ENCODE data around the gene KITLG.
"Not testable (repeated sequence)": the region's sequence is repeated elsewhere in the genome, so short reads cannot be mapped to it uniquely, and the experiment has no call there.

The KITLG gene

DNA sequence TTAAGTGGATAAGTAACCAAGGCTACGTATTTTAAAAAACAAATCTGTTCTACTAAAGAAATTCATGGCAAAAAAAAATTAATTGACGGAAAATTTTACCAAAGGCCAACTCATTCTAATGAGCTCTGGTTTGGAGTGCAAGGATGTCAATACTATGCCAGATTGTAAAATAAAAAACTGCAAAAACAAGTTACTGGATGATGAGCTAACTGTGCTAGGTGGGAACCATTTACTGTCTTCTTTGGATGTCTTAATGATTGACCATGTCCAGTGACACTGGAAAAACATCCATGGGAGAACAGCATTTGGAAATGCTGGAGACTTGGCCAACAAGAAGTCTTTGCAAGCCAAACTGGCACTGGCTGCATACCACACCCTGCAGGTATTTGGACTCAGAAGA lies 41.6 kb downstream of the KITLG start:
- no peak for DNase-seq

GRCh38 chr12:88538250-88538649 lies 42.0 kb downstream of the KITLG start:
- no peak for DNase-seq

GRCh38 chr12:88530868-88531267 lies 49.4 kb downstream of the KITLG start:
- DNase-seq = no peak

DNA sequence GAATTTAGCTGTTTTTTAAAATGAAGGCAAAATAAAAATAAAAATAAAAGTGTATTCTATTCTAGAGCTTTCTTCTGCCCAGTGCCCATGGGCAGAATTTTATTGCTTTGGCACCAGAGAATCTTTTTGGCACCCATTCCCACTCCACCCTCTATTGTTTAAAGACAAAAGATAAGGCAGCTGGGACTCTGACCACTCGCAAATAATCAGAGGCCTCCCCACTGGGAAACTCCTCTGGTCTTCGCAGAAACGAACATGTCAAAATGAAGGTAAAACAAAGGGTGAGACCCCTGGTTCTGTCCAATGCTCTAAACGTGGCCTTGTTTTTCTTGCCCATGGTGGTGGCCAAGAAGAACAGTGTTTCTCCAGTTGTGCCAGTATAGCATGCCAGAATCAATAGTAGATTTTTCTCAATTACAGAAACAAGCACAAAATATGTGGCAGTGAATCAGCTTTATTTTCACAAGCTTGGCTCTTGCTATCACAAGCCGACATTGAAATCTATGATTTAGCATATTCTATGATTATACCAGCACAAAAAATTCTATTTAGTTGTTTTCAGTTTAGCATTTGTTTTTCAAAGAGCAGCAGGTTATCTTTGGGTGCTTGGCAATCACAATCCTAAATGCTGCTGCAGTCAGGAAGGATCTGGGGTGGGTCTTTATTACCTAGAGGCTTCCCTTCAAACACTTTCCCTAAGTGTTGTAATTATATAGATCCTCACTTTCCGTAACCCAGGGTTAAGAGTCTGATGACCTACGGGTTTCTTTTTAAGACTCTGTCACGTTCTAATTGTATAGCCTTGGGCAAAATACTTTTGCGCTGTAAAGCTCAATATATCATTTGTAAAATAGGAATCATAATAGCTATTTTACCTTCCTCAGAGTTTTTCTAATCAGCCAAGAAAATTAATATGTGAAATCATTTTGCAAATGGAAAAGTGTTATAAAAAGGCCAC lies 50.5 kb downstream of the KITLG start:
- DNase-seq = no peak

DNA sequence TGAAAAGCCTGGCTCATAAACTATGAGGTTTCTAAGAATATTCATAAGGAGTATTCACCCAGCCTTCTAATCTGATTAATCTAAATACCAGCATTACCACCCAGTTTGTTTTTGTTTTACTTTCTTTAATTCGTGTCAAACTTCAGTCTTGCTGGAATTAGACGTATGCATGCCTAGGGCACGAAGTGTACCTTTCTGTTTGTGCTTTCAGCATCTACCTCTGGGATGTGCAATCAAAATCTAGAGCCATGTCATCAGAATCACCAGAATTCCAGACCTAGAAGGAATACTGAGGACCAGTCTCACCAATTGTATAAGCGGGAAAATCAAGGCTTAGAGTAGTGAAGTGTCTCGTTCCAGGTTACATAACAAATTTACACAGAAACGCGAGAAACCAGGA lies 57.3 kb downstream of the KITLG start:
- no peak for DNase-seq

GRCh38 chr12:88520436-88520820 lies 59.8 kb downstream of the KITLG start:
- DNase-seq = no peak

DNA sequence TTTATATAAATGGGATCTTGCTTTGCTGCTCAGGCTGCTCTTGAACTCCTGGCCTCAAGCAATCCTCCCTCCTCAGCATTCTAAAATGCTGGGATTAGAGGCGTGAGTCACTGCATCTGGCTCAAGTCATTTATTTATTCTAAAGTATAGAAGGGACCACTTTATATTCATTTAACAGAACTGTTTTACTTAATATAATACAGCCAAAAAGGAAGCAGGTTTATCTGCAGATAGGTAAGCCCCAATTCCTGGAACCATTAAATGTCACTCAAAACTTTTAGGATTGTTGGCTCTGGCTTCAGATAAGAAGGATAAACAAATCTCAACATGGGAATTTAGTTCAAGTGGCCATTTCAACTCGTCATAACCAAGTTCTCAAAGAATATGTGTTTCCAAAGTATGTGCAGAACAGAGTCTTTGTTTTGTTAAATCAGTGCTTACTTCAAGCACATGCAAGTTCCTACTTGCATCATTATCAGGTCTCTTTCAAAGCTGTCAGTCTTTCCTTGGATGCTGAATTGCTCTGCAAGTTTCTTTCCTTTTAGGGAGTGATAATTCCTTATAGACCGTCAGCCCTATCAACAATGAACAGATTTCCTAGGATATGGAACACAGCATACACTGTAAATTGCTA lies 60.4 kb downstream of the KITLG start:
- DNase-seq = no peak

DNA sequence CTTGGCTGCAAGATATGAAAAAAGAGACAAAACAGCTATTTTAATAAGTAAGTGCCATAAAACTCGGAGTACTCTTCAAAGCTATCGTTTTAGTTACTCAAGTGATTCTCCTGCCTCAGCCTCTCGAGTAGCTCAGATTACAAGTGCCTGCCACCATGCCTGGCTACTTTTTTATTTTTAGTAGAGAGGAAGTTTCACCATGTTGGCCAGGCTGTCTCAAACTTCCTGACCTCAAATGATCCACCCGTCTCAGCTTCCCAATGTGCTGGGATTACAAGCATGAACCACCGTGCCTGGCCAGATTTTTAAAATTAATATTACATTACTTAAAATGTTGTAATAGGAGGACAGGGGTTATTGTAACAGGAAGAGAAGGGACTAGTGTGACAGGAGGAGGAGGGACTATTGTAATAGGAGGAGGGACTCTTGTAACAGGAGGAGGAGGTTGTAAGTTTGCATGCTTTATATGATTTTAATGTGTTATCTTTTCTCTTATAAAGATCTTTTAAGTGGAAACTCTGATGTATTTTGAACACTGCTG lies 61.3 kb downstream of the KITLG start:
- DNase-seq = no peak

- no peak for DNase-seq
Measured at GRCh38 chr12:88516811-88517210, 63.5 kb downstream of the KITLG start.

- no peak for DNase-seq
Measured at GRCh38 chr12:88510843-88511242, 69.4 kb downstream of the KITLG start.

DNA sequence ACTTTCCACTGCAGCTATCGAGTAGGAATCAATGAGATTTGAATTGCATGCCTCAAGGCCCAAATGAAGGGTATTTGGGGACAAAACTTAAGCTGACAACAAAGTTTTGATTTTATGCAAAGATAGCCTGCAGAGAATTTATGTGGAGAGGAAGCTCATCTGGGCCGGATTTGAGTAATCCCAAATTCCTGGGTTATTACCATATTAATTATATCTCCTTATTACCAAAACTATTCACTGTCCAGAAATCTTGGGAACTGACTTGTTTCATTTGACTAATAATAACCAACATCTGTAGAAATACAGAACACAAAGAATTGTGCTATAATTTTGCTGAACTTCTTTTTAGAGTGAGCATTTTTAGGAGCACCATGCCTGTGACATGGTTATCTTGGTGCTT lies 70.4 kb downstream of the KITLG start:
- DNase-seq = no peak

GRCh38 chr12:88509347-88509746 lies 70.9 kb downstream of the KITLG start:
- DNase-seq = no peak

- not testable (repeated sequence) for DNase-seq
Measured at GRCh38 chr12:88507851-88508250, 72.4 kb downstream of the KITLG start.

- DNase-seq = no peak
Measured at GRCh38 chr12:88507270-88507669, 73.0 kb downstream of the KITLG start.

- no peak for DNase-seq
Measured at GRCh38 chr12:88505696-88506095, 74.6 kb downstream of the KITLG start.

GRCh38 chr12:88503281-88503703 lies 77.0 kb downstream of the KITLG start:
- no peak for DNase-seq

DNA sequence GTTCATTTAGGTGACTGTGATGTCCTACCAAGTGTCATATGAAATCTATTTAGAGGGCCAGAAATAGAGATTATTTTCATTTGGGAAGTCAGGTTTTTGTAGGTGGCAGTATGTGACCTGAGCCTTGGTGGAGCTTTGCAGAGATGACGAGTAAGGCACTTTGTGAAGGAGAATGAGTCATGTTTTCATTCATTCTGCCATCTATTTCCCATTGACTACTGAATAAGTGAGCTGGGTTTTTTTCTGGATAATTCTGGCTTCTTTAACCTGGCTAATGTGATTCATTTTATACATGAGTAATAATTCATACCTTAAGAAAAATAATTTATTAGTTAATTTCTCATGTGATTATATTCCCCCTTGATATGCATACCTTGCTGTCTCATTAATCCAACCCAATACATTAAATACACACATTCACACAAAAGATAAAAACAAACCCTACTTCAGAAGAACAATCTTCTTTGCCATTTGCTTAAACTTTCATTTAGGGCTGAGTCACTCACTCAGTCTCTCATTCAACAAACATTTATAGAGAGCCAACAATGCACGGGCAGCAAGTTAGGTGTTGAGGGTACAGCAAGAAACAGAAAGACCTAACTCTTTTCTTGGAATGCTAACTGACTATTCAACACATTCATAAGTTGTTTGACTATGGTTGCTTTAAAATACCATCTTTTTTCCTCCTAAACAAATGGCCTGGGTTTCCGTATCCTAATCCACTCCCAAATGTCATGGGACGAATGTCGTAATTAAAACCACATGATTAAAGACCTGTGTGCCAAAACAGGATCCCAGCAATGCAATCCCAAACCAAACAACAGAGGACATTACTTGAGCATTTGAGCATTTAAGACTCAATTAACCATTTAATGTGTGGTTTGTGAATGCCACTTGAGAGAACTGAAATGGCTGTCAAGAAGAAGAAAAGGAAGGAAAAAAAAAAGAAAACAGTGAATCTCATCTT lies 78.0 kb downstream of the KITLG start:
- DNase-seq = no peak

DNA sequence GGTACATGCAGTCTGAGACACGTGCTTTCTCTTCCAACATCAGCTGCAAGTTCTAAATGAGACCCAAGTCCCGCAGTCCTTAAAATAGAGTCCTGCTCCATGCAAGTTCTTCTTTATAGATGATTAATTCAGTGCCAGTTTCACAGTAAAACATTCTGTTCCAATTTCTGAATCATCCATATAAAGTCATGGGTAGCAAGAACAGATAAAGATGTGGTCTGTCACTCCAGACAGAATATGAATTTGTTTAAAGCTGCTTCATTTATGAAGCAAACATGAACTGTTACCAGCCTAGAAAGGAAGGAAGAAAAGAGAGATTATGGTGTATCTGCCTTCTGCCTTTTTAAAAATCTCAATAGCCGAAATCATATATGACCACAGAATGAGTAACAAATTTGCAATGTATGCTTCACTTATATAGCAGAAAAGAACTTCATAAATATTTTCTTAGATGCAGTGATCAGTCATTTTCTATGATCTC lies 83.3 kb downstream of the KITLG start:
- no peak for DNase-seq

DNA sequence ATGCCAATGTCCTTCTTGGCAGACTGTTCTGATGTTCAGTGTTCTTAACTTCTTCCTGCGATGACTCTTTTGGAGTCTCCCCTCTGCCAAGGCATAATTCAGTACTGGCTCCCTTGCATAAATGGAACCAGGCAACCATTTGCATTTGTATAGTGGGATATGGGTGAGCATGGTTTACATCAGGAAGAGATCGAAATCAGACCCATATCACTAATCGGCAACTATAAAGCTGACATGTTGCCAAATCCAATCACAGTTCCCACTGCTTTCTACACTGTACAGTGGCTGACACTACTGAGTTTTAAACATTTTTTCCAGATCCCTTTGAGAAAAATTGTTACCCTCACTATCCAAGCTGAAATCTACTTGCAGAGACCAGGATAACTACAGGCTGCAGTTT lies 83.8 kb downstream of the KITLG start:
- DNase-seq = no peak

GRCh38 chr12:88495031-88495430 lies 85.2 kb downstream of the KITLG start:
- no peak for DNase-seq

DNA sequence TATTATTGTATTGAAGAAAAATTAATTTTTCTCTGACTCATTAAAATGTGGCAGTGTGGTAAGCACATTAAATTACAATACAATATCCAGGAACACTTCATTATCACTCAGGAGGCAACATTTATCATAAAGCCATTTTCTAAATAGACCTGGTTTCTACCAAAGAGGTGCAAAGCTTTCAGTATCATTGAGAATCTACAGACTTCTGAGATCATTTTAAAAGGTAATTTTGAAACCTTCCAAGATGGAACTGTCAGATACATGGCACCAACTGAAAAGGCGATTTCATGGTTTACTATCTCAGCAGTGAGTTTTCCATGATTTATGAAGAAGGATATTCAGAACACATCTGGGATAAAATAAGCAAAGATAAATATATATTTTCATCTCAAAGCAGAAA lies 85.8 kb downstream of the KITLG start:
- no peak for DNase-seq

DNA sequence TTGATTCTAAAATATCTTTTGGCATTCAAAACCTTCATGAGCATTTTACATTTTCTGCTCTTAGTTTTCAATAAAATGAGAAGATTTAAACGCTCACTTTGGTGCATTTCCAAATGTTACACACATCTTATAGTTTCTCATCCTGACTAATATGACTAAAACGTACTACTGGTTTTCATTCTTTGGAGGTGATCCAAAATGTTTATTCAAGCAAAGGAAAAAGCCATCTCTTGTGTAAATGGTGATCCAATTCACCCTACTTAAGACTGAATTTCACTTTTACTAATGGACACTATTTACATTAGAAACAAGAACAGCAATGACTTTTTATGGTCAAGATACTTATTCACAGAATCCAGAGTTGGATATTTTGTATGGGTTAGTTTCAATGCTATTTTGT lies 86.6 kb downstream of the KITLG start:
- no peak for DNase-seq

- DNase-seq = no peak
Measured at GRCh38 chr12:88490425-88490824, 89.8 kb downstream of the KITLG start.
